CD8-positive, alpha-beta memory T cell (primary cell): ENCODE results near the gene SOWAHA. TPM values are rescaled to one million over a fixed set of nuclear protein-coding genes. Genes with fewer than 3 reads are reported as not detected.

ENCODE experiments used
- CTCF ChIA-PET: fragments of 350-600 bp; sonication (Branson Sonifier 250); formaldehyde crosslinking; loops from one replicate; lab custom pipeline; 2021; ENCODE audit warnings: antibody characterized with exemption; lab: Charles Lee
- POLR2A ChIA-PET: fragments of 350-600 bp; sonication (Branson Sonifier 250); formaldehyde crosslinking; loops from one replicate; lab custom pipeline; 2021; ENCODE audit warnings: antibody characterized with exemption; lab: Charles Lee
- DNase-seq, 5 donors: peaks; one replicate each; pipeline versions ENCODE4 v3.0.0 to v3.0.0-alpha.2; 2020 to 2022; ENCODE audit warnings: mixed read lengths in 1 of 5
- H3K27ac ChIP-seq: one replicate; pipeline ENCODE4 v1.7.0; 2013; ENCODE audit warnings: low read depth, mild to moderate bottlenecking, low read length, moderate library complexity
- H3K27me3 ChIP-seq: 2 replicates; pipeline ENCODE4 v1.7.0; 2013; ENCODE audit warnings: low read length, mild to moderate bottlenecking; ENCODE audit not compliant: insufficient read depth, poor library complexity, severe bottlenecking
- H3K36me3 ChIP-seq: 2 replicates; pipeline ENCODE4 v1.7.0; 2013; ENCODE audit warnings: mild to moderate bottlenecking, low read length, moderate library complexity; ENCODE audit not compliant: insufficient read depth
- H3K4me1 ChIP-seq: 2 replicates; pipeline ENCODE4 v1.7.0; 2013; ENCODE audit warnings: mild to moderate bottlenecking, low read length, moderate library complexity; ENCODE audit not compliant: insufficient read depth
- H3K4me3 ChIP-seq: 2 replicates; pipeline ENCODE4 v1.7.0; 2013; ENCODE audit warnings: mild to moderate bottlenecking, low read length
- H3K9me3 ChIP-seq: 2 replicates; pipeline ENCODE4 v1.7.0; 2013; ENCODE audit warnings: mild to moderate bottlenecking, low read length
- H3K27ac Mint-ChIP-seq, 8 donors: one replicate each; pipeline ENCODE4 v1.8.0; 2020 to 2021; ENCODE audit warnings: mixed read lengths in 8 of 8, mild to moderate bottlenecking in 6 of 8, inconsistent platforms in 3 of 8, moderate library complexity in 3 of 8
- H3K27me3 Mint-ChIP-seq, 2 donors: one replicate each; pipeline ENCODE4 v1.8.0; 2020 to 2021; ENCODE audit warnings: mixed read lengths in 2 of 2, mild to moderate bottlenecking in 1 of 2, moderate library complexity in 1 of 2
- H3K36me3 Mint-ChIP-seq, 3 donors: one replicate each; pipeline ENCODE4 v1.8.0; 2020 to 2021; ENCODE audit warnings: mixed read lengths in 3 of 3, inconsistent platforms in 1 of 3, mild to moderate bottlenecking in 1 of 3
- H3K4me1 Mint-ChIP-seq, 3 donors: one replicate each; pipeline ENCODE4 v1.8.0; 2020 to 2021; ENCODE audit warnings: mixed read lengths in 3 of 3, inconsistent platforms in 1 of 3, mild to moderate bottlenecking in 1 of 3
- H3K4me3 Mint-ChIP-seq, 7 donors: one replicate each; pipeline ENCODE4 v1.8.0; 2020 to 2021; ENCODE audit warnings: mixed read lengths in 7 of 7, mild to moderate bottlenecking in 6 of 7, moderate library complexity in 4 of 7, inconsistent platforms in 2 of 7
- H3K9me3 Mint-ChIP-seq, 5 donors: one replicate each; pipeline ENCODE4 v1.8.0; 2020 to 2022; ENCODE audit warnings: mixed read lengths in 5 of 5, mild to moderate bottlenecking in 3 of 5, moderate library complexity in 2 of 5, inconsistent platforms in 1 of 5
- polyA plus RNA-seq: library from polyadenylated mRNA; unstranded; fragments of 300-500 nt; fragmentation: Illumina TruSeq; gene quantifications from one replicate; pipeline ENCODE4 v1.2.3, GENCODE V29; 2021
- total RNA-seq, 2 experiments: library from RNA; stranded (reverse); gene quantifications; one replicate each; pipeline ENCODE4 v1.2.3, GENCODE V29; 2021

The SOWAHA gene
- total and polyA plus RNA-seq, 3 experiments from 2014 or later, result 0.07 TPM; not detected in 2

DNA sequence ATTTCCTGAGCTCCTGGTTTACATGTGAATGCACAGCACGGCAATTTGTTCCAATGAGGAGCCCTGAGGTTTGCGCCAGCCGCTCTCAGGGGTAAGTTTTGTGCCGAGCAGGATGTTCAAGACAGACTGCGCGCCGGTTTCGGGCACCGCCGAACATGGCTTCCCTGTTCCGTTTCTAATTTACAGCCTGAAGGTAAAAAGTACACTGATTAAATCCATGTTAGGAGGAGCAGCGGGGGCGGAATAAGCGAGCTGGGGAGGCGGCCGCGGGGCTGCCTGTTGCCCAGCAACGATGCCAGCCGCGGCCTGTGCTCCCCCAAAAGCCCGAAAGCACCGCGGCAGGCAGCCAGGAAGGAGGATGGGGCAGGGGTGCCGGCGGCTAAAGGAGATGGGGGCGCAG, 6.4 kb downstream of the SOWAHA start:
- no peak overlapping the region for H3K4me3 ChIP-seq
- peak in 1 of 5 donors; percentile 19 for DNase-seq
- CTCF ChIA-PET, result interaction anchor here (0.7 to 4.5 kb wide), 34 partner anchors 9 to 629 kb away, joined by 3 to 47 read pairs (median 4); partner anchors contain the start of genes CCNI2, IL13, KIF3A and SEPTIN8
- peaks cover 6% of the 10 kb centered on the region for H3K4me1 ChIP-seq
- H3K36me3 ChIP-seq, result no peaks in the 10 kb centered on the region
- H3K9me3 Mint-ChIP-seq, result no peaks in the 10 kb centered on the region
- H3K4me3 Mint-ChIP-seq, result peak overlapping the region in 3 of 7 donors; percentile 43 to 59 (median 49)
- peaks cover 20 to 28% of the 10 kb centered on the region in 2 donors for H3K27me3 Mint-ChIP-seq
- peaks cover 8% of the 10 kb centered on the region for H3K27me3 ChIP-seq
- H3K27ac ChIP-seq, result no peak overlapping the region
- H3K9me3 ChIP-seq, result no peaks in the 10 kb centered on the region
- H3K36me3 Mint-ChIP-seq, result no peaks in the 10 kb centered on the region
- H3K27ac Mint-ChIP-seq, result no peak overlapping the region
- POLR2A ChIA-PET, result interaction anchor here (1.0 to 1.1 kb wide), 2 partner anchors 9 to 72 kb away, joined by 3 read pairs; partner anchors contain the start of gene CCNI2
- peaks cover 0 to 8% (median 6%) of the 10 kb centered on the region in 3 donors for H3K4me1 Mint-ChIP-seq

DNA sequence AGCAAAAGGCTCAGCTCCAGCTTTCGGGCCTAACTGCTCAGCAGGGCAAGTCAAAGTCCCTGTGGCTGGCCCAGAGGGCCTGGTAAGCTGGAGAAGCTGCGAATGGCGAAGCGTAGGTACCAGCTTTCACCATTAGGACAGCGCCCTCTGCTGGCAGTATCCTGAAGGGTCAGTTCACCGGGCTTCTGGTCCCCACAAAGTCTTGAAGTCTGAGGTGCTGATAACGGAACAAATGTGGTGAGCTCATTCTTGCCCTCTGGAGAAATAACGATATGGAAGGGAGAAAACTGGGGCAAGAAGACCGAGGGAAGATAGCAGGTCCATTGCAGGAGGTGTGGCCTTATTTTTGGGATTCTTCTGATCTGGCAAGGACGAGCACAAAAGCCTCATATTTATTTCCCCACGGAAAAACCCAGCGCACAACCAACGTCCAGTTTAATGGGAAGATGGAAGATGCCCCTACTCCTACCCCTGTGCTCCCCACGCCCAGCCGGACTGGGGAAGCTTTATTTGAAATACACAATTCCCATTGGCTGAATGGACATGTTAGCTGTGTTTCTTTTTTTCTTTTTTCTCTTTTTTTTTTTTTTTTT, 7.2 kb downstream of the SOWAHA start:
- POLR2A ChIA-PET, result interaction anchor here (1.0 to 1.1 kb wide), 2 partner anchors 8 to 73 kb away, joined by 3 read pairs; partner anchors contain the start of gene CCNI2
- Mint-ChIP-seq H3K27me3 (peaks cover 24 to 34% of the 10 kb centered on the region in 2 donors), H3K4me3 (peak overlapping the region in 1 of 7 donors; percentile 69), H3K9me3 (no peaks in the 10 kb centered on the region), H3K4me1 (peaks cover 0 to 6% (median 6%) of the 10 kb centered on the region in 3 donors), H3K27ac (peak overlapping the region in 3 of 8 donors; percentile 1 to 72 (median 48)), H3K36me3 (no peaks in the 10 kb centered on the region)
- H3K27me3 ChIP-seq, result peaks cover 15% of the 10 kb centered on the region
- no peaks in the 10 kb centered on the region for H3K9me3 ChIP-seq
- DNase-seq, result peak; percentile 73 to 90 (median 80)
- peaks cover 6% of the 10 kb centered on the region for H3K4me1 ChIP-seq
- CTCF ChIA-PET, result interaction anchor here (0.6 to 4.5 kb wide), 45 partner anchors 9 to 1853 kb away, joined by 3 to 47 read pairs (median 4); partner anchors contain the start of genes CCNI2, IL13, KIF3A and SEPTIN8
- H3K27ac ChIP-seq, result no peak overlapping the region
- no peaks in the 10 kb centered on the region for H3K36me3 ChIP-seq
- no peak overlapping the region for H3K4me3 ChIP-seq

- no peak overlapping the region for H3K4me3 ChIP-seq
- peaks cover 22% of the 10 kb centered on the region for H3K27me3 ChIP-seq
- peaks cover 28 to 39% of the 10 kb centered on the region in 2 donors for H3K27me3 Mint-ChIP-seq
- no peaks in the 10 kb centered on the region for H3K36me3 ChIP-seq
- H3K4me1 ChIP-seq, result peaks cover 11% of the 10 kb centered on the region
- H3K4me3 Mint-ChIP-seq, result no peak overlapping the region
- H3K9me3 ChIP-seq, result no peaks in the 10 kb centered on the region
- no peak overlapping the region for H3K27ac ChIP-seq
- CTCF ChIA-PET, result interaction anchor here (0.9 to 4.5 kb wide), 9 partner anchors 9 to 416 kb away, joined by 3 to 29 read pairs (median 5); partner anchors contain the start of genes CCNI2, GDF9, SHROOM1 and UQCRQ
- POLR2A ChIA-PET, result no interaction called here
- H3K9me3 Mint-ChIP-seq, result no peaks in the 10 kb centered on the region
- H3K36me3 Mint-ChIP-seq, result no peaks in the 10 kb centered on the region
- H3K27ac Mint-ChIP-seq, result no peak overlapping the region
- DNase-seq, result no peak
- peaks cover 0 to 12% (median 6%) of the 10 kb centered on the region in 3 donors for H3K4me1 Mint-ChIP-seq
Measured at GRCh38 chr5:132821350-132821749, 8.2 kb downstream of the SOWAHA start.

GRCh38 chr5:132821791-132822190, 8.7 kb downstream of the SOWAHA start:
- Histone ChIP-seq H3K36me3 (no peaks in the 10 kb centered on the region), H3K27me3 (peaks cover 27% of the 10 kb centered on the region), H3K4me3 (no peak overlapping the region), H3K27ac (no peak overlapping the region), H3K4me1 (peaks cover 11% of the 10 kb centered on the region), H3K9me3 (no peaks in the 10 kb centered on the region)
- peak overlapping the region in 1 of 7 donors; percentile 45 for H3K4me3 Mint-ChIP-seq
- H3K27ac Mint-ChIP-seq, result no peak overlapping the region
- POLR2A ChIA-PET, result no interaction called here
- H3K36me3 Mint-ChIP-seq, result no peaks in the 10 kb centered on the region
- no peaks in the 10 kb centered on the region for H3K9me3 Mint-ChIP-seq
- H3K27me3 Mint-ChIP-seq, result peaks cover 32 to 43% of the 10 kb centered on the region in 2 donors
- DNase-seq, result no peak
- peaks cover 0 to 13% (median 6%) of the 10 kb centered on the region in 3 donors for H3K4me1 Mint-ChIP-seq
- CTCF ChIA-PET, result interaction anchor here (0.9 to 2.8 kb wide), 3 partner anchors 8 to 68 kb away, joined by 3 to 13 read pairs (median 3); partner anchors contain the start of genes GDF9, SHROOM1 and UQCRQ

DNA sequence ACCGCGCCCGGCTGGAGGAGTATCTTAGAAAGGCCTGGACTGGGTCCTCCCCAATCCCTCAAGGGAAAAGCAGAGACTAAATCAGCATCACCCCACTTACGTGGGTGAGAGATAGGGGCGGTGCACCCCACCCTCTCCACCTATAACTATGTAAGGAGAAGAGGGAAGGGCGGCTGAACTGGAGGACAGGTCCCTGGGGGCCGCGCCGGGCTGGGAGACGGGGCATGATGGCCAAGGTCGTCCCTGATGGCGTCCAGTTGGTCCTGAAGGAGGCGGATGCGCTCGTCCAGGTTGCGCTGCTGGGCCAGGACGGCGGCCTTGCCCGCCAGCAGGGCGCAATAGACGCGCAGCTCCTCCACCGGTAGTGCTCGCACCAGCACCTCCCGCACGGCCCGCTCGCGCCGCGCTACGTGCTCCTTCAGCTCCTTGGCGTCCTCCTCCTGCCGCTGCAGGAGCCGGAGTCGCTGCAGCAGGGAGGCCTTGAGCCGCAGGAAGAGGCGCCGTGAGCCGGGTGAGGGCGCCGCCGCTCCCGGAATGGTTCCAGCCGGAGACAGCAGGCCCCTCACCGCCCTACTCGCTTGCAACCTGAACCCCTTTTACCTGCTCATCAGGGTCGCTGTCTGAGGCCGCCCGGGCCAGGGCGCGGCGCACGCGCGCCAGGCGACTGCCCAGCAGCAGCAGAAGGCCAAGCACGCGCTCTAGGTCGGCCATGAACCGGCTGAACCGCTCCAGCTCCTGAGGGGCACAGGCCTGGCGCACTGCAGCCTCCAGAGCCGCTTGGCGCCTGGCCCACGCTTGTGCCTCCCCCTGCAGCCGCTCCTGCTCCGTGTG, 9.8 kb downstream of the SOWAHA start:
- Mint-ChIP-seq H3K36me3 (no peaks in the 10 kb centered on the region), H3K4me1 (peaks cover 0 to 13% (median 6%) of the 10 kb centered on the region in 3 donors), H3K4me3 (no peak overlapping the region), H3K27ac (no peak overlapping the region), H3K9me3 (no peaks in the 10 kb centered on the region), H3K27me3 (peaks cover 42 to 53% of the 10 kb centered on the region in 2 donors)
- peaks cover 11% of the 10 kb centered on the region for H3K4me1 ChIP-seq
- POLR2A ChIA-PET, result no interaction called here
- no peak overlapping the region for H3K4me3 ChIP-seq
- DNase-seq, result no peak
- H3K27me3 ChIP-seq, result peaks cover 28% of the 10 kb centered on the region
- H3K27ac ChIP-seq, result no peak overlapping the region
- no peaks in the 10 kb centered on the region for H3K36me3 ChIP-seq
- no peaks in the 10 kb centered on the region for H3K9me3 ChIP-seq
- CTCF ChIA-PET, result interaction anchor here (0.8 to 1.4 kb wide), 2 partner anchors 10 to 41 kb away, joined by 3 to 4 read pairs; partner anchors contain the start of gene SOWAHA

DNA sequence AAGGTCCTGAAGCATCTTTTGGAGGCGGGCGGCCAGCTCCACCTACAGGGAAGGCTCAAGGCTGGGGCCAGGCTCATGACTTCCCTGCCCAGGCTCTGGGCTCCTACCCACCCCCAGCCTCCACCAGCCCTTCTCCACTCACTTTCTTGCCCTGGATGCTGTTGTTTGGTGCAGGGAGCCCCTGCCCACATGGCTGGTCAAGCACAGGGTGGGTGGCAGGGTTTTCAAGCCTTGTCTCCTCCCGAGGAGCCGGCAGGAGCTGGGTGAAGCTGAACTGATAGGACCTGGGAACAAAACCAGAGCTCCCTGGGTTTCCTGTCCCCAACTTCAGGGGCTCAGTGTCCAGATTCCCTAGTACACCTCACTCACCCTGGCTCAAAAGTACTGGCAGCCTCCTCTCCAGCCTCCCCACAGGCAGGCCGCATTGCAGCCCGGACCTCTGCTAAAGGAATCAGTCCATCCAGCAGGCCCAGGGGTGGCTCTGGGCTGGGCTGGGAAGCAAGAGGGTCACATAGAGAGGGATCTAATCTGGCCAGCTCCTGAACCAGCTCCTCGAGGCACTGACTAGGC, 10.5 kb downstream of the SOWAHA start:
- peaks cover 11% of the 10 kb centered on the region for H3K4me1 ChIP-seq
- peak overlapping the region in 1 of 7 donors; percentile 24 for H3K4me3 Mint-ChIP-seq
- peaks cover 46 to 57% of the 10 kb centered on the region in 2 donors for H3K27me3 Mint-ChIP-seq
- H3K27ac ChIP-seq, result no peak overlapping the region
- no peak overlapping the region for H3K4me3 ChIP-seq
- no peaks in the 10 kb centered on the region for H3K9me3 ChIP-seq
- H3K27ac Mint-ChIP-seq, result no peak overlapping the region
- DNase-seq, result no peak
- no peaks in the 10 kb centered on the region for H3K9me3 Mint-ChIP-seq
- H3K36me3 Mint-ChIP-seq, result no peaks in the 10 kb centered on the region
- POLR2A ChIA-PET, result no interaction called here
- H3K4me1 Mint-ChIP-seq, result peaks cover 0 to 13% (median 6%) of the 10 kb centered on the region in 3 donors
- peaks cover 28% of the 10 kb centered on the region for H3K27me3 ChIP-seq
- CTCF ChIA-PET, result interaction anchor here (1.4 kb wide), 1 partner anchor 10 kb away, joined by 4 read pairs; the partner anchor contains the start of gene SOWAHA
- no peaks in the 10 kb centered on the region for H3K36me3 ChIP-seq

DNA sequence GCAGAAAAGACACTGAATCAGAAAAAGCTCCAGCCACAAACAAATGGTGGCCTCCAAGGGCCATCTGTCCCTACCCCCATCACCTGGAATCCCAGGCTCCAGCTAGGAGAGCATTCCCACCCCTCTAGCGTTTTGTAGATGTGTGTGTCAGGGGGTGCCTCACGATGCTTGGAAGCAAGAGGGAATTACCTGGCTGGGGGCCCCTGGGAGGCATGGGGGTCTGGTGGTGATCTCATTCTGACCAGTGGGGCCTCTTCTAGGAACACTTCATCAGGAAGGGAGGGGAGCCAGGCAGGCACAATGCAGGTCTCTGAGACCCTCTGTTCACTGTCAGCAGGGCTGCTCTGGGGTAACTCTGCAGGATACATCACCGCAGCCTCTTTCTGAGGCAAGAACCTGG, 11.3 kb downstream of the SOWAHA start:
- no peaks in the 10 kb centered on the region for H3K9me3 Mint-ChIP-seq
- no peaks in the 10 kb centered on the region for H3K36me3 Mint-ChIP-seq
- ChIA-PET POLR2A (no interaction called here), CTCF (interaction anchor here (0.7 kb wide), 1 partner anchor 10 kb away, joined by 3 read pairs; no protein-coding TSS in a partner anchor)
- DNase-seq, result no peak
- peak overlapping the region in 4 of 7 donors; percentile 26 to 46 (median 36) for H3K4me3 Mint-ChIP-seq
- H3K4me1 ChIP-seq, result peaks cover 11% of the 10 kb centered on the region
- no peak overlapping the region for H3K27ac ChIP-seq
- no peak overlapping the region for H3K27ac Mint-ChIP-seq
- peaks cover 28% of the 10 kb centered on the region for H3K27me3 ChIP-seq
- H3K27me3 Mint-ChIP-seq, result peaks cover 47 to 54% of the 10 kb centered on the region in 2 donors
- peaks cover 0 to 17% (median 10%) of the 10 kb centered on the region in 3 donors for H3K4me1 Mint-ChIP-seq
- no peak overlapping the region for H3K4me3 ChIP-seq
- H3K36me3 ChIP-seq, result no peaks in the 10 kb centered on the region
- no peaks in the 10 kb centered on the region for H3K9me3 ChIP-seq
